GM19324 (cell line): ENCODE measurements around the gene TDRD10.

Experiments
- ATAC-seq: cut with Tn5 transposase; IDR thresholded peaks from one replicate; pipeline ENCODE4 v1.9.1; 2021; ENCODE audit warnings: mild to moderate bottlenecking, moderate library complexity; ENCODE audit not compliant: unreplicated experiment, low FRiP score

TDRD10 gene

DNA sequence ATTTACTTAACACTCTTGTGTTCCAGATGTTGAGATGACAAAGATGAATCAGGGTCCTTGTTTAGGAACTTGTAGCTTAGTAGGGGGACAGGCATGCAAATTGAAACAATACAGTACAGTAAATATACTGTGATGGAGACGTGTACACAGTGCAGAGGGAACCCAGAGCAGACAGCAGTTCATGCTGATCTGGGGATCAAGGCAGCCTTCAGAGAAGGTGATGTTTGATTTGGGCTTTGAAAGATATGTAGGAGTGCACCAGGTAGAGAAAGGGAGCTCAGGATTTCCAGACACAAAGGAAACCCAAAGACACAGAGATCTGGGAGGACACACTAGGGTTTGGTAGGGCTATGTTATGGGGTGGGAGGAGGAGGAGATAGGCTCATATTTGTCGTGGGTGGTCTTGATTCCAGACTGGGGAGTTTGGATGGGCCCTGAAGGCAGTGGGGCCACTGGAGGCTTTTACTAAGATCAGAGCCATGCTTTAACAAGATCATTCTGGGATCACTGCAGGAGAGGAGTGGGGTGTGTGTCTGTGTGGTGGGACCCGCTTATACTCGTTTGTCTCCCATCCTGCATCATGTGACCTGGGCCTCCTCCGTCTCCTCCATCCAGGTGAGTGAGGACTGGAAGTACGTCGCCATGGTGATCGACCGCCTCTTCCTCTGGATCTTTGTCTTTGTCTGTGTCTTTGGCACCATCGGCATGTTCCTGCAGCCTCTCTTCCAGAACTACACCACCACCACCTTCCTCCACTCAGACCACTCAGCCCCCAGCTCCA, 73.3 kb downstream of the TDRD10 start:
- ATAC-seq, result no peak

DNA sequence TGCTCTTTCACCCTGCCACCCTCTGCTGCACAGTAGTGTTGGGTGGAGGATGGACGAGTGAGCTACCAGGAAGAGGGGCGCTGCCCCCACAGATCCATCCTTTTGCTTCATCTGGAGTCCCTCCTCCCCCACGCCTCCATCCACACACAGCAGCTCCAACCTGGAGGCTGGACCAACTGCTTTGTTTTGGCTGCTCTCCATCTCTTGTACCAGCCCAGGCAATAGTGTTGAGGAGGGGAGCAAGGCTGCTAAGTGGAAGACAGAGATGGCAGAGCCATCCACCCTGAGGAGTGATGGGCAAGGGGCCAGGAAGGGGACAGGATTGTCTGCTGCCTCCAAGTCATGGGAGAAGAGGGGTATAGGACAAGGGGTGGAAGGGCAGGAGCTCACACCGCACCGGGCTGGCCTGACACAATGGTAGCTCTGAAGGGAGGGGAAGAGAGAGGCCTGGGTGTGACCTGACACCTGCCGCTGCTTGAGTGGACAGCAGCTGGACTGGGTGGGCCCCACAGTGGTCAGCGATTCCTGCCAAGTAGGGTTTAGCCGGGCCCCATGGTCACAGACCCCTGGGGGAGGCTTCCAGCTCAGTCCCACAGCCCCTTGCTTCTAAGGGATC, 74.0 kb downstream of the TDRD10 start:
- ATAC-seq, result no peak

- ATAC-seq, result no peak
Observed at GRCh38 chr1:154577346-154578057, 75.5 kb downstream of the TDRD10 start.

- ATAC-seq, result no peak
Observed at GRCh38 chr1:154578058-154578418, 76.0 kb downstream of the TDRD10 start.

- ATAC-seq, result no peak
Observed at GRCh38 chr1:154579374-154579773, 77.4 kb downstream of the TDRD10 start.

- no peak for ATAC-seq
Observed at GRCh38 chr1:154581766-154582165, 79.7 kb downstream of the TDRD10 start.

DNA sequence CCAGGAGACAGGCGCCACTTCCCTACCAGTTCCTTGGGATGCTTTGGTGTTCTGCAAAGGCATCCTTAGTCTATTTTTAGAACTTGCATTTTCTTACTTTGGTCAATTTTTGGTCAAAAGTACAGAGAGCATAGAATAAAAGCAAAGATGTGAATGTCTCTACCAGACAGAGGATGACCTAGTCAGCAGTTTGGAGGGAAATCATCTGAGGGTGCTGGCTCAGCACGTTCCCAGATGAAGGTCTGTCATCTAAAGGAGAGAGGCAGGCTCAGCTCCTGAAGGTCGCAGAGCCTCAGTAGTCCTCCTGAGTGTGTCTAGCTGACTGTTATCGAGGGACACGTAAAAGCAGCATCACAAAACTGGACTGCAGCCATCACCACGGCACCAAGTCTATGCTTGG, 80.9 kb downstream of the TDRD10 start:
- no peak for ATAC-seq

DNA sequence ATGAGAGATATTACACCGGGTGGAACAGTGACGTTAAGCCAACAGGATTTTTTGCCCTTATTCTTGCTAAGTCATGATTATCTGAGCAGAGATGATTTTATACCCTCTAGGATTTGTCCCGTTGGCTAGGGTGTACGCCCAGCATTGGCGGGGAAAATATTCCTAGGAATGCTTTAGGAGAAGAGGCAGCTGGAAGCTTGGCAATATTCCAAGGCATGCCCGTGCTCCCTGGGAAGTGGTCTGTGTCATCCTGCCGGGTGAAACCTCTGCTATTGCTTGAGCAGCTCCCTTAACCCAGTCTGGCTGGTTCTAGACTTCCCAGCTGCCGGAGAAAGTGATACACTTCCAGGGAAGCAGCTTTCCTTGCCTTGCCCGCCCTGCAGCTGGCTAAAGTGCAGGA, 81.8 kb downstream of the TDRD10 start:
- no peak for ATAC-seq

- ATAC-seq, result no peak
Observed at GRCh38 chr1:154584267-154584994, 82.4 kb downstream of the TDRD10 start.

- no peak for ATAC-seq
Observed at GRCh38 chr1:154586231-154586630, 84.2 kb downstream of the TDRD10 start.

DNA sequence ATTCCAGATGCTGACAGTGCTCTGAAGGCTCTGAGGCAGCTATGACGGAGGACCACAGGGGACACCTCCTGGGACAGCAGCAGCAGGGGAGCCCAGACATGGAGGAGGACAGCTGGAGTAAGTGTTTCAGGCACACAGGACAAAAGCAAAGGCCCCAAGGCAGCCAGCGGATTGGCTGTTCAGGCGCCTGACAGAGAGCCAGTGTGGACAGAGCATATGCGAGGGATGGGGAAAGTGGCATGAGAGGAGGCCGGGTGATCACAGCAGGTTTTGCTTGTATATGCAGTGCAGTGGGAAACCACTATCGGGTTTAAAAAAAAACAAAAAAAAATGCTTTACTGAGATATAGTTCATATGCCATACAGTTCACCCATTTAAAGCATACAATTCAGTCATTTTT, 84.6 kb downstream of the TDRD10 start:
- ATAC-seq, result no peak

- no peak for ATAC-seq
Observed at GRCh38 chr1:154589780-154590179, 87.8 kb downstream of the TDRD10 start.

- no peak for ATAC-seq
Observed at GRCh38 chr1:154590756-154591155, 88.7 kb downstream of the TDRD10 start.

- no peak for ATAC-seq
Observed at GRCh38 chr1:154591206-154591605, 89.2 kb downstream of the TDRD10 start.

- ATAC-seq, result no peak
Observed at GRCh38 chr1:154593390-154593789, 91.4 kb downstream of the TDRD10 start.

GRCh38 chr1:154594811-154595210, 92.8 kb downstream of the TDRD10 start:
- no peak for ATAC-seq

DNA sequence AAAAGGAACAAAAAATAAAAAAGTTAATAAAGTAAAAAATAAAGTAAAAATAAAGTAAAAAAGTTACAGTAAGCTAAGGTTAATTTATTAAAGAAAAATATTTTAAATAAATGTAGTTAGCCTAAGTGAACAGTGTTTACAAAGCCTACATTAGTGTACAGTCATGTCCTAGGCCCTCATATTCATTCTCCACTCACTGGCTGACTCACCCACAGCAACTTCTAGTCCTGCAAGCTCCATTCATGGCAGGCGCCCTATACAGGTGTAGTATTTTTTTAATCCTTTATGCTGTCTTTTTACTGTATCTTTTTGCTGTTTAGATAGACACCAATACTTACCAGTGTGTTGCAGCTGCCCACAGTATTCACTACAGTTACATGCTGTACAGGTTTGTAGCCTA, 93.6 kb downstream of the TDRD10 start:
- ATAC-seq, result no peak
